ENCODE measurements around the gene HEY2.

Gene HEY2

DNA sequence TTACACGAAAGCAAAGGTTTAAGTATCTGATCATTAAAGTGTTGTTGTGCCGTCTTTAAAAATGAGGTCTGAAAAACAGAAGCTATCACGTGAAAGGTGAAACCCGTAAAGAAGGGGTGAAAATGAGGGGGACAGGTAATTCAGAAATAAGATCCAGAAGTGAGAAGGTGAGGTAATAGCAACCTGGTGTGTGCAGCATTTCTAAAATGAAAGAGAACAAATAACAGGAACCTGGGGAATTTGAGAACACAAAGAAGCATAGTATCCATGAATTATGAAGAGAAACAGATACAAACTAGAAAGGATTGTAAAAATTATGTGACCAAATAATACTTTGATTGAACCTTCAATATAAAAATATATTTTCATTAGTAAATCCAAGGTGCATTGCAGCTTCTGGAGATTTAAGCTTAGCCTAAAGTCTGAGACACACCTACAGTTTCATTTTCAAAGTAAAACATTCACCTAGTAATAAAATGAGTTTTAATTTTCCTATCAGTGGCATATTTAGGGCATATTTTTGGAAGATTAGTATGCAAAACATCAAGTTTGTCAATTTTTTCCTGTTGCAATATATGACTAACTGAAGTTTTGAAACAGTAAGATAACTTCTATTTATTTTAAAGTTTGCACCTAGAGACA is 1.4 kb downstream of the HEY2 start:
- H3K4me1 ChIP-seq (ENCODE audit: control insufficient read depth, insufficient read depth, low read length) = peaks cover 8% of the 10 kb centered on the region
- H3K36me3 ChIP-seq (ENCODE audit: control insufficient read depth in 2 of 2, insufficient read depth in 1 of 2, low read length in 2 of 2) = peaks cover 5 to 32% of the 10 kb centered on the region in 2 experiments; a peak in 1 of 3 replicates
- peak overlapping the region; percentile 60 for H3K4me3 ChIP-seq (ENCODE audit: low read depth, low read length)
- H3K9me3 ChIP-seq (ENCODE audit: control insufficient read depth, insufficient read depth, low read depth, low read length) = no peaks in the 10 kb centered on the region
- ChIA-PET POLR2A (interaction anchor here (1.9 kb wide), 1 partner anchor 40 kb away, joined by 5 read pairs; the partner anchor contains the start of gene NCOA7), CTCF (interaction anchor here (0.7 to 2.5 kb wide), 8 partner anchors 9 to 439 kb away, joined by 3 to 14 read pairs (median 8); no protein-coding TSS in a partner anchor)
- TF ChIP-seq PRDM1 (tag by site-specific recombination; IDR thresholded peaks at IDR 0.05) = peak; percentile 42; the same call in 1 of the 2 replicates
- TF ChIP-seq ZFP37 (tag by site-specific recombination; IDR thresholded peaks at IDR 0.05) = 0 out of 2 replicates have a peak, but pooled peaks have one; percentile 37
- TF ChIP-seq, protein P1, sequence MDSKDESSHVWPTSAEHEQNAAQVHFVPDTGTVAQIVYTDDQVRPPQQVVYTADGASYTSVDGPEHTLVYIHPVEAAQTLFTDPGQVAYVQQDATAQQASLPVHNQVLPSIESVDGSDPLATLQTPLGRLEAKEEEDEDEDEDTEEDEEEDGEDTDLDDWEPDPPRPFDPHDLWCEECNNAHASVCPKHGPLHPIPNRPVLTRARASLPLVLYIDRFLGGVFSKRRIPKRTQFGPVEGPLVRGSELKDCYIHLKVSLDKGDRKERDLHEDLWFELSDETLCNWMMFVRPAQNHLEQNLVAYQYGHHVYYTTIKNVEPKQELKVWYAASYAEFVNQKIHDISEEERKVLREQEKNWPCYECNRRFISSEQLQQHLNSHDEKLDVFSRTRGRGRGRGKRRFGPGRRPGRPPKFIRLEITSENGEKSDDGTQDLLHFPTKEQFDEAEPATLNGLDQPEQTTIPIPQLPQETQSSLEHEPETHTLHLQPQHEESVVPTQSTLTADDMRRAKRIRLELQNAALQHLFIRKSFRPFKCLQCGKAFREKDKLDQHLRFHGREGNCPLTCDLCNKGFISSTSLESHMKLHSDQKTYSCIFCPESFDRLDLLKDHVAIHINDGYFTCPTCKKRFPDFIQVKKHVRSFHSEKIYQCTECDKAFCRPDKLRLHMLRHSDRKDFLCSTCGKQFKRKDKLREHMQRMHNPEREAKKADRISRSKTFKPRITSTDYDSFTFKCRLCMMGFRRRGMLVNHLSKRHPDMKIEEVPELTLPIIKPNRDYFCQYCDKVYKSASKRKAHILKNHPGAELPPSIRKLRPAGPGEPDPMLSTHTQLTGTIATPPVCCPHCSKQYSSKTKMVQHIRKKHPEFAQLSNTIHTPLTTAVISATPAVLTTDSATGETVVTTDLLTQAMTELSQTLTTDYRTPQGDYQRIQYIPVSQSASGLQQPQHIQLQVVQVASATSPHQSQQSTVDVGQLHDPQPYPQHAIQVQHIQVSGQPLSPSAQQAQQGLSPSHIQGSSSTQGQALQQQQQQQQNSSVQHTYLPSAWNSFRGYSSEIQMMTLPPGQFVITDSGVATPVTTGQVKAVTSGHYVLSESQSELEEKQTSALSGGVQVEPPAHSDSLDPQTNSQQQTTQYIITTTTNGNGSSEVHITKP (tag by site-specific recombination; IDR thresholded peaks at IDR 0.05) = no peak
- no peak overlapping the region for H3K27ac ChIP-seq (ENCODE audit: extremely low read depth, low read depth, low read length)

DNA sequence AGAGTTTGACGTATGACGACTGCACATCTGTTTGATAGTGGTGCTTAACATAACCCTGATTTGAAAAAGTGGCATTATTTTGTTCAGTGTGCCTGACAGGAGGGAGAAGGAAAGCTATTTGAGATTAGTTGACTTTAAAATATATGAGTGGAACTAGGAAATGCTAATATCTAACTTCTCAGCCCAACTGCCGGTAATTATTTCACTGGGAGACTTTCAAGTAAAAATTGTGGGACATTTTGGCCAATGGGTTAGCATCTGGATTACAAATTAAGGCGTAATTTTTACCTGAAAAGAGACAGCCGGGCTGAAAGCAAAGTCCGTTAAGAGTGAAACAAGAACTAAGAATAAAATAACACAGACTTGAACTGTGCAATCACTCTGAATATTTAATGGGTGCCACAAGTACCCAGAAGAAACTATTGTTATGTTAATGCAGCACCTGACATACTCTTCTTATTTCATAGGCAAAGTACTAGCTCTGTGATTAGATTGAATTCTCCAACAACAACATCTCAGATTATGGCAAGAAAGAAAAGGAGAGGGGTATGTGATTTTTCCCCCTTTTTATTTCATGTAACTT is 2.0 kb downstream of the HEY2 start:
- H3K4me1 ChIP-seq (ENCODE audit: control insufficient read depth, insufficient read depth, low read length) = peaks cover 8% of the 10 kb centered on the region
- ChIA-PET CTCF (interaction anchor here (0.6 to 2.5 kb wide), 12 partner anchors 9 to 598 kb away, joined by 3 to 14 read pairs (median 4); partner anchors contain the start of gene TPD52L1), POLR2A (interaction anchor here (0.6 to 0.8 kb wide), 3 partner anchors 27 to 187 kb away, joined by 3 to 4 read pairs (median 4); no protein-coding TSS in a partner anchor)
- H3K27ac ChIP-seq (ENCODE audit: extremely low read depth, low read depth, low read length) = no peak overlapping the region
- TF ChIP-seq GLIS2 (tag by site-specific recombination; IDR thresholded peaks at IDR 0.05) (no peak), SCRT1 (tag by site-specific recombination; IDR thresholded peaks at IDR 0.05; ENCODE audit: borderline replicate concordance) (no peak), KLF8 (tag by site-specific recombination; IDR thresholded peaks at IDR 0.05) (no peak), GLIS1 (tag by site-specific recombination; IDR thresholded peaks at IDR 0.05) (no peak), YY2 (tag by site-specific recombination; IDR thresholded peaks at IDR 0.05) (no peak), ZFHX2 (tag by site-specific recombination; conservative IDR thresholded peaks at IDR 0.05) (no peak), ZNF37A (tag by site-specific recombination; IDR thresholded peaks at IDR 0.05) (no peak)
- TF ChIP-seq, protein P2, sequence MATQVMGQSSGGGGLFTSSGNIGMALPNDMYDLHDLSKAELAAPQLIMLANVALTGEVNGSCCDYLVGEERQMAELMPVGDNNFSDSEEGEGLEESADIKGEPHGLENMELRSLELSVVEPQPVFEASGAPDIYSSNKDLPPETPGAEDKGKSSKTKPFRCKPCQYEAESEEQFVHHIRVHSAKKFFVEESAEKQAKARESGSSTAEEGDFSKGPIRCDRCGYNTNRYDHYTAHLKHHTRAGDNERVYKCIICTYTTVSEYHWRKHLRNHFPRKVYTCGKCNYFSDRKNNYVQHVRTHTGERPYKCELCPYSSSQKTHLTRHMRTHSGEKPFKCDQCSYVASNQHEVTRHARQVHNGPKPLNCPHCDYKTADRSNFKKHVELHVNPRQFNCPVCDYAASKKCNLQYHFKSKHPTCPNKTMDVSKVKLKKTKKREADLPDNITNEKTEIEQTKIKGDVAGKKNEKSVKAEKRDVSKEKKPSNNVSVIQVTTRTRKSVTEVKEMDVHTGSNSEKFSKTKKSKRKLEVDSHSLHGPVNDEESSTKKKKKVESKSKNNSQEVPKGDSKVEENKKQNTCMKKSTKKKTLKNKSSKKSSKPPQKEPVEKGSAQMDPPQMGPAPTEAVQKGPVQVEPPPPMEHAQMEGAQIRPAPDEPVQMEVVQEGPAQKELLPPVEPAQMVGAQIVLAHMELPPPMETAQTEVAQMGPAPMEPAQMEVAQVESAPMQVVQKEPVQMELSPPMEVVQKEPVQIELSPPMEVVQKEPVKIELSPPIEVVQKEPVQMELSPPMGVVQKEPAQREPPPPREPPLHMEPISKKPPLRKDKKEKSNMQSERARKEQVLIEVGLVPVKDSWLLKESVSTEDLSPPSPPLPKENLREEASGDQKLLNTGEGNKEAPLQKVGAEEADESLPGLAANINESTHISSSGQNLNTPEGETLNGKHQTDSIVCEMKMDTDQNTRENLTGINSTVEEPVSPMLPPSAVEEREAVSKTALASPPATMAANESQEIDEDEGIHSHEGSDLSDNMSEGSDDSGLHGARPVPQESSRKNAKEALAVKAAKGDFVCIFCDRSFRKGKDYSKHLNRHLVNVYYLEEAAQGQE (tag by site-specific recombination; IDR thresholded peaks at IDR 0.05) = no peak
- TF ChIP-seq, protein P3, sequence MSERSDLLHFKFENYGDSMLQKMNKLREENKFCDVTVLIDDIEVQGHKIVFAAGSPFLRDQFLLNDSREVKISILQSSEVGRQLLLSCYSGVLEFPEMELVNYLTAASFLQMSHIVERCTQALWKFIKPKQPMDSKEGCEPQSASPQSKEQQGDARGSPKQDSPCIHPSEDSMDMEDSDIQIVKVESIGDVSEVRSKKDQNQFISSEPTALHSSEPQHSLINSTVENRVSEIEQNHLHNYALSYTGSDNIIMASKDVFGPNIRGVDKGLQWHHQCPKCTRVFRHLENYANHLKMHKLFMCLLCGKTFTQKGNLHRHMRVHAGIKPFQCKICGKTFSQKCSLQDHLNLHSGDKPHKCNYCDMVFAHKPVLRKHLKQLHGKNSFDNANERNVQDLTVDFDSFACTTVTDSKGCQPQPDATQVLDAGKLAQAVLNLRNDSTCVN (tag by site-specific recombination; optimal IDR thresholded peaks at IDR 0.05) = no peak
- H3K36me3 ChIP-seq (ENCODE audit: control insufficient read depth in 2 of 2, insufficient read depth in 1 of 2, low read length in 2 of 2) = peaks cover 8 to 36% of the 10 kb centered on the region in 2 experiments; a peak in 1 of 3 replicates
- H3K4me3 ChIP-seq (ENCODE audit: low read depth, low read length) = peak overlapping the region; percentile 20
- no peaks in the 10 kb centered on the region for H3K9me3 ChIP-seq (ENCODE audit: control insufficient read depth, insufficient read depth, low read depth, low read length)

Data from HEK293 (cell line).